SH-SY5Y (cell line): ENCODE results near the gene MTA2.

ENCODE experiments used
- GATA2 ChIP-seq: IDR thresholded peaks from 2 replicates; pipeline ENCODE4 v1.6.1; 2011; ENCODE audit warnings: mild to moderate bottlenecking, low read depth, low read length
- GATA3 ChIP-seq: IDR thresholded peaks from 2 replicates; pipeline ENCODE4 v1.6.1; 2011; ENCODE audit warnings: low read depth, mild to moderate bottlenecking, low read length, moderate library complexity

GRCh38 chr11:62610403-62610802, 8.7 kb upstream of the MTA2 start:
- TF ChIP-seq GATA2 = no peak
- no peak for TF ChIP-seq GATA3
